Inflammatory macrophage treated with lipopolysaccharide for 1 hour (primary cell): ENCODE measurements around the gene PSMC1.
A peak's percentile ranks its signal among the peaks of the same experiment; 100 is the strongest.

Experiments
- DNase-seq, 2 donors: peaks; one replicate each; pipeline ENCODE4 v3.0.0-alpha.2; 2020 to 2022

The PSMC1 gene

GRCh38 chr14:90302529-90303303 is 46.4 kb downstream of the PSMC1 start:
- DNase-seq = no peak

GRCh38 chr14:90303473-90303872 is 47.1 kb downstream of the PSMC1 start:
- no peak for DNase-seq

- no peak for DNase-seq
Observed at GRCh38 chr14:90304502-90304901, 48.1 kb downstream of the PSMC1 start.

GRCh38 chr14:90305176-90305601 is 48.8 kb downstream of the PSMC1 start:
- no peak for DNase-seq

GRCh38 chr14:90308561-90308960 is 52.2 kb downstream of the PSMC1 start:
- DNase-seq = no peak

- DNase-seq = peak in 1 of 2 donors; percentile 52
Observed at GRCh38 chr14:90317286-90317685, 60.9 kb downstream of the PSMC1 start.

GRCh38 chr14:90318016-90318415 is 61.7 kb downstream of the PSMC1 start:
- DNase-seq = no peak

- DNase-seq = no peak
Observed at GRCh38 chr14:90319173-90319572, 62.8 kb downstream of the PSMC1 start.

GRCh38 chr14:90319634-90320541 is 63.5 kb downstream of the PSMC1 start:
- peak; percentile 36 to 41 for DNase-seq

GRCh38 chr14:90321891-90322290 is 65.5 kb downstream of the PSMC1 start:
- peak in 1 of 2 donors; percentile 28 for DNase-seq
